Umbilical cord (tissue), 2 donors: Measurements from ENCODE around the gene RRP1B. TPM values are rescaled to one million over a fixed set of nuclear protein-coding genes. Genes with fewer than 3 reads are reported as not detected.
A peak's percentile ranks its signal among the peaks of the same experiment; 100 is the strongest.
"Not testable (repeated sequence)": the region's sequence is repeated elsewhere in the genome, so short reads cannot be mapped to it uniquely, and the experiment has no call there.

Source experiments
- DNase-seq: peaks from one replicate; pipeline ENCODE4 v3.0.0-alpha.2; 2015; ENCODE audit warnings: low spot score
- total RNA-seq: library from RNA; depleted of rRNA; stranded (reverse); fragments of >200 nt; gene quantifications from one replicate; pipeline ENCODE4 v1.2.3, GENCODE V29; 2014; ENCODE audit warnings: low replicate concordance; ENCODE audit not compliant: insufficient read depth

Gene RRP1B
- total RNA-seq, 1 donor from 2014 or later, result 16.1 TPM

DNA sequence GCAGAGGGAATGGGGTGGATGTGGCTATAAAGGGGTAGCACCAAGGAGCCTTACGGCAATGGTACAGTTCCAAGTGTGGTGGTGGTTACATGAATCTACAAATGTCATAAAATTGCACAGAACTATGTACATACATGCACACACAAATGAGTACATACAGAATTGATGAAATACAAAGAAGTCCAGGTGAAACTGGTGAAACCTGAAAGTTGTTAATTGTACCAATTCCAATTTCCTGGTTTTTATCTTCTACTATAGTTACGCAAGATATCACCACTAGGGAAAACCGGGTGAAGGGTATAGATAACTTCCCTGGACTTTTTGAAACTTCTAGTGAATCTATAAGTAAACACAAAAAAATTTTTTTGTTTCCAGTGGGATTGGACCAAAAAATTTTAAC lies 19.0 kb upstream of the RRP1B start:
- no peak for DNase-seq

DNA sequence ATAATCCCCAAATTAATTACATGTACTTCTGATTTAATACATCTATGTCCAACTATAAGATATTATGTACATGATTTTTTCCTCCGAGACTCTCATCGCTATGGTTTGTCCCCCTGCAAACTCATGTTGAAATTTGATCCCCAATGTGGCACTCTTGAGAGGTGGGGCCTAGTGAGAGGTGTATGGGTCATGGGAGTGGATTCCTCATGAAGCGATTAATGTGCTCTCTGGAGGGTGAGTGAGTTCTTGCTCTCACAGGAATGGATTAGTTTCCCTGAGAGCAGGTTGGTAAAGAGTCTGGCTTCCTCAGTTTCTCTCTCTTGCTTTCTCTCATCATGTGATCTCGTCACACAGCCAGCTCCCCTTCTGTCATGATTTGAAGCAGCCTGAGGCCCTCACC lies 16.2 kb upstream of the RRP1B start:
- no peak for DNase-seq

- DNase-seq, result peak; percentile 43
Observed at GRCh38 chr21:43644071-43644470, 15.3 kb upstream of the RRP1B start.

DNA sequence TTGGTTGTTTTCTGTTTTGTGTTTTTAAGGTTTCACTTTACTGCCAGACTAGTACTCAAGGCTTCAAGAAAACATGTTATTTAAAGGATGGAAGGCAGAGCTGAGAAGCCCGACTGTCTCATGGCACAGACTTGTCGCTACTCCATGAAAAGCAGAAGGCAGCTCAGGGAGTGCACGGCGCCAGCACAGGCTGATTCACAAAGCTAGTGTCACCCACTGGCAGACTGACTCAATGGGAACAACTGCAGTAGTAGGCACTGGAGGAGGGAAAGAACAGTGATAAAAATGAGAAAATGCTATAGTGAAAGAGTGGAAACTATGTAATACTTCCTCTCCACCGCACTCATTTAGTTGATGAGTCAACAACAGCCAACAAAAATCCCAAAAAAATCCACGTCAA lies 14.8 kb upstream of the RRP1B start:
- peak; percentile 52 for DNase-seq

DNA sequence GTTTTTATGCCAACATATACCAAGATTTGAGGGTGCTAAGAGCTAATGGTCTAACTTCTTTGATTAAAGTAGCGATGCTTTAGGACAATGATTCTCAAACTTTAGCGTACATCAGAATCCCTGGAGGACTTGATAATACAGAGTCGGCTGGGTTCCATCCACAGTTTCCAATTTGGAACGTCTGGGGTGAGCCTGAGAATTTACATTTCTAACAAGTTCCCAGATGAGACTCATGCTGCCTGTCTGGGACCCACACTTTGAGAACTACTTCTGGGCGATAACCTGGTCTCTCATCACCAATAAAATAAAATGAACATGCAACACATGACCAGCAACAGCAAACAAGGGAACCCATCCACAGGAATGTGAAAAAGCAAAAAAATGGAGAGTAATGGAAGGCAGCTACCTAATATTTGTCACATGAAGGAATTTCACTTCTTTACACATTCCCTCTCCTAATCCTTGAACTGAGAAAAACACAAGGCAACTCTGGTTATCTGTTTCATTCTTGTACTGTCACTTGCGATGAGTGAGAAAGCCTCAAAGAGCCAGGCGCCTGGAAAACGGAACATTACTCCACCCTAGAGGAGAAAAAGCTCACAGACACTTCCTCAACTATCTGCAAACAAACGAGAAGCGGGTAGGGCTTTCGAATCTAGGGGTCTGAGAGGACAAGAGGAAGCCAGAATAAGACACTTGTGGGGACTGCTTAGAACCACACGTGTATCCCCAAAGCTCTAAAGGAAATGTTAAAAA lies 14.0 kb upstream of the RRP1B start:
- DNase-seq, result peak; percentile 93

DNA sequence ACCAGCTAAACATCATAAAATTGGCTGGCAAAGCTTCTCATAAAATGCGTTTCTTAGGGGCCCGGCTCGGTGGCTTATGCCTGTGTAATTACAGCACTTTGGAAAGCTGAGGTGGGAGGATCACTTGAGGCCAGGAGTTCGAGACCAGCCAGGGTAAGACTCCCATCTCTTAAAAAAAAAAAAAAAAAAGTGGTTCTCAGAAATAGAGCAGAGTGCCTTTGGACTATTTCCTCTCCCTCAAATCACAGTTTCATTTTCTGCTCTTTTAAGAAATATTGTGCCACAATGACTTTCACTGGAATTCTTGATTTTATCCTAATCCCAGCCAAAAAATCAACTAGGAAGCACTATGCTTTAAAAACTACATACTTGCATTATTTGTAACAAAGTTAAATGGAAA lies 13.4 kb upstream of the RRP1B start:
- no peak for DNase-seq

DNA sequence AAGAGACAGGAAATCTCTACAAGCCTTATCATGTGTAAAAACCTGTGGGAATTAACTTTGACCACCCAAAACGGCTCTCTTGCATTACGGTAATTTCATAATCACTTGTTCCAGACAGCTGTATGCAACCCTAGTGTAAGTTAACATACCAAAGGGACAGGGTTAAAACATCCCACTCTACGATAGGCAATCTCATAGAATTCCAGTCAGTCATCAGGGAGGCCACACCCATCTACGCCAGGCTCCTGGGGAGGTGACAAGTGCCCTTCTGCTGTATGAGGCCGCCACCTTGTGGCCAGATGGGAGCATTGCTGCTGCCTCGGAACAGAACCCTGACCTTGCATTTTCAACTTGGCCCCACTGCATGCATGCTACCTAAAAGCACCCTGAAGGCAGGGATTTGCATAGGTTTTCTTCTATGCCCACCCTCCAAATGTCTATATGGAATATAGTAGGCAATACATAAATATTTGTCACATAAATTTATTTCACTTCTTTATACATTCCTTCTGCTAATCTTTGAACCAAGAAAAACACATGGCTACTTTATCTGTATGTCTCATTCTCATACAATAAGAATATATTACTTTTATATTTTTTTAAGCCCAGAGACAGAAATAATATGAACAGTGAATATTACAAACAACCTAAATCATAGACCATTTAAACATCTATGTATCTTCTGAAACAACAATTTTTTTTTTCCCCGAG lies 12.7 kb upstream of the RRP1B start:
- peak; percentile 92 for DNase-seq

DNA sequence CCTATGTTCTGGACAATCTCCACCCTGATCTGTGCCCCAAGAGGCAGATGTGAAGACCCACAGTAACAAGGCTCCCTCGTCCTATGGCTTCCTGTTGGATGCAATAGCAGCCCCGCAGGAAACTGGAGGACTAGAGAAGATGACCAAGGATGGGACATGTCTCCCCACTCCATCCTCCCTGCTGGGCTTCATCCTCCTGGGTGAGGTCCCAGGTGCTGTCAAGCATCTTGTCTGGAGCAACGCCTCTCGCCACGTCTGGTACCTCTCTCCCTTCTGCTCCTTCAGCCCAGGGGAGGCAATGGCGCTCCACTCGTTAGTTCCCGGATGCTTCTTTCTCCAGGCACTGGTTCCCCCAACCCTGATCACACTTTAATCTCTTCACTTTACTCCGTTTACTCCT lies 11.2 kb upstream of the RRP1B start:
- no peak for DNase-seq

- not testable (repeated sequence) for DNase-seq
Observed at GRCh38 chr21:43651926-43652325, 7.4 kb upstream of the RRP1B start.

DNA sequence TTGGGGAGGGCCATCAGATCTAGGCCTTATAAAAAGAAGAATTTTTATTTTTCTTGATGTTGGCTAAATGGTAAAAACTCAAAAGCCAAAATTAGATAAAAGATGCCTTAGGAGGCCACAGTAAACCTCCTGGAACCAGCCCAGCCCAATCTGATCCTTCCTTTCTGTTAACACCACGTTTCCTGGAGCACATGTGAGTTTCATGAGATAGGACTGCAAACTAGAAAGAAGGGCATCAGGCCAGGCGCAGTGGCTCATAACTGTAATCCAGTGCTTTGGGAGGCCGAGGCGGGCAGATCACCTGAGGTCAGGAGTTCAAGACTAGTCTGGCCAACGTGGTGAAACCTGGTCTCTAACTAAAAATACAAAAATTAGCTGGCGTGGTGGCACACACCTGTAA lies 6.7 kb upstream of the RRP1B start:
- DNase-seq, result no peak

DNA sequence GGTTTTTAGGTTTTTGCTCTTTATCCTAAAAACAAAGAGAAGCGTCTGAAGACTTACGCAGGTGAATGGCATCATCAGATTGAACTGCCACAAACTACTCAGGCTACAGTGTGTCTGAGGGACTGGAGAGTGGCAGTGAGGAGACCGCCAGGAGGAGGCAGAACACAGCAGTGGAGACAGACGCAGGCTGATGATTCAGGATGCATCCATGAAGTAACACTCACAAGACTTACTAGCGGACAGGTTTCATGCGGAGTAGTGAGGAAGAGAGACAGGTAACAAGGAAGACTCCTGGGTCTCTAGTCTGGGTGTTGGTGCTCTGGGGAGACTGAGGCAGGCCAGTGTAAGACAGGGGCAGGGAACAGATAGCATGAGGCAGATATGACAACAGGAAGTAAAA lies 5.7 kb upstream of the RRP1B start:
- no peak for DNase-seq

DNA sequence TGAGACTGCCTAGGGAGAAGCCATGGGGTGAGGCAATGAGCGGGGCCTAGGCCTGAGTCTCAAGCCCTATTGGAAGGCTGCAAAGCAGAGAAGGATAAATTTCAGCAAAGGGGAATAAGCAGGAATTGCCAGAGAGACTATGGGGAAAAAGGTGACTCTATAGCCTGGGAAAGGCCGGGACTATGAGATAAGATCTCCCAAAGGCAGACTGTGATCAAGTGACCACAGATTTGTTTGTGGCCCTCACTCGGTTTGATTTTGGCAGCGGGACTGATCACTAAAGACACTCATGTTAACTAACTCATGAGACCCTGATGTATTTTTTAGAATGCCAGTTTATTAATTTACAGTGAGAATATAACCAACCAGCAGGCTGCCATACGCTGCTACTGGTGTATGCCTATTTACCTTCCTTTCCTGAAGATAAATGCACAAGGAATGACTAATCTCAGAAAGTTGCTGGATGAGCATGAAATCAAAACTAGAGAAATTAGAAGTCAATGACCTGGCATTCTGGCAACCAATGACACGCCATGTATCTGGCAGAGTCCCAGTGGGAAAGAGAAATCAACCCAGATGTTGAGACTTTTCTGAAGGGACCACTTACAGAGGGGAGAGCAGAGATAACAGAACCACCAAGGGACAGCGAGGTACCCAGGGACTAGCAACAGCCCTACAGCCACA lies 4.4 kb upstream of the RRP1B start:
- DNase-seq, result no peak

GRCh38 chr21:43657355-43658087 lies 1.8 kb upstream of the RRP1B start:
- peak; percentile 12 for DNase-seq

- no peak for DNase-seq
Observed at GRCh38 chr21:43658088-43658741, 1.1 kb upstream of the RRP1B start.

- no peak for DNase-seq
Observed at GRCh38 chr21:43658769-43659135, 608 bp upstream of the RRP1B start.

DNA sequence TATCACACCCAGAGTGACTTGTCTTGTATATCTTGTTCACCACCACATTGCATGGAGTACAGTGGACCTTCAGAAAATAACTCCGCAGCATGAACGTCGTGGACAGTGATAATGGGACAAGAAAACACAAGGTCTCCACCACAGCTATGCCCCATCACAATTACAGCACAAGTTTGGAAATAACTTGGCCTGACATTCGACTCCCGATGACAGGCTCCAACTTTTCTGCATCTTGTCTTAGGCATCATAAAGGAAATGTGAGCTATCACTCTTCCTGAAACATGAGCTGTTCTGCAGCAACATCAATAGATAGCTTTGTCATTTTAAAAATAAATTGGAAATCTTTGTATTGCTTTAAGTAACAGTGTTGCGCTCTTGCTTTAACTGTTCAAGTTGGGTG lies 2.9 kb downstream of the RRP1B start:
- DNase-seq, result no peak

DNA sequence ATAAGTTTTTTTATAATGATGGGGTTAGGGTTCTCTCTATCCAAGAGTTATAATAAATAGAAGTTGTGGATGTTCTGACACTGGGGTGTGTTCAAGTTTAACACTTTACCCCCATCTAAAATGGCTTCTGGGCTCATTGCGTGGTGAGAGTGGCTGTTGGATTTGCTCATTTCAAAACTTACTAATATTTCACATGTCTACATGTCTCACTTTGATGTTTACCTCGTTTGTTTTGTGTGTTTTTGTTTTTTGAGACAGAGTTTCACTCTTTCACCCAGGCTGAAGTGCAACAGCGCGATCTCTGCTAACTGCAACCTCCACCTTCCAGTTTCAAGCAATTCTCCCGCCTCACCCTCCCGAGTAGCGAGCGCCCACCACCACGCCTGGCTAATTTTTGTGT lies 3.7 kb downstream of the RRP1B start:
- no peak for DNase-seq

DNA sequence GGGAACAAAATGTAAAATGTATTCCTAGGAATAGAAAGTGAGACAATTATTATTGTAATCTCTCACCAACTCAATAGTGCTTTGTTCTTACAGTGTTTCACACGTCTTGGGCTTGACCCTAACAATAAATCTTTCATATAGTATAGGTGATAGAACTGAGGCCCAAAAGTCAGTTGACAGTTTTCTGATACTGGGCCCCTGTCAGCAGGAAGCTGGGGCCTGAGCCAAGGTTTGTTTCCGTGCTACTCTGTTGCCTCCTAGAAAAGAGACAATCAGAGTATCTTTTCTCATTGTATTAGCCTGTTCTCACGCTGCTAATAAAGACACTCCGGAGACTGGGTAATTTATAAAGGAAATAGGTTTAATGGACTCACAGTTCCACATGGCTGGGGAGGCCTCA lies 5.0 kb downstream of the RRP1B start:
- no peak for DNase-seq

- DNase-seq, result no peak
Observed at GRCh38 chr21:43665879-43666278, 6.5 kb downstream of the RRP1B start.

DNA sequence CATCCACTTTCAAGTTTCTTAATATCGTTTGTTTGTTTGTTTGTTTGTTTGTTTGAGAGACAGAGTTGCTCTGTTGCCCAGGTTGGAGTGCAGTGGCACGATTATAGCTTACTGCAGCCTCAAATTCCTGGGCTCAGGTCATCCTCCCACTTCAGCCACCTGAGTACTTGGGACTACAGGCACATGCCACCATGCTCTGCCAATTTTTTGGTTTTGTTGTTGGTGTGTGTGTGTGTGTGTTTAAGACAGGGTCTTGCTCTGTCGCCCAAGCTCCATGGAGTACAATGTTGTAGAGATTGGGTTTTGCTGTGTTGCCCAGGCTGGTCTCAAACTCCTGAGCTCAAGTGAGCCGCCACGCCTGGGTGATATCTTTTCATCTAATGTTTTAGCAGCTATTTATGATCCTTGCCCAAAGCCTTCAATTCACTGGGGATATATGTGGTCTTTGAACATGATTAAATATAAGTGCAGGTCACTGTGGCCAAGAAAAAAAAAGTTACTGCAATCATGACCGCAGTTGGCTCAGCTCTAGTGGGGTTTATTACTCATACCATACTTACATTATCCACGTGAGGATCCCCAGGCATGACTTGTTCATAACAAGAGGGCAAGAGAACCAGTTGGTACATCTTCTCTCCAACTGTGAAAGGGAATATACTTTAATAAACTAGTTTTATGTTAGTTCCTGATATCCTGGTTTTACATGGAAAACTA lies 8.0 kb downstream of the RRP1B start:
- DNase-seq, result no peak
